ENCODE data around the gene RBP3.

Gene RBP3

DNA sequence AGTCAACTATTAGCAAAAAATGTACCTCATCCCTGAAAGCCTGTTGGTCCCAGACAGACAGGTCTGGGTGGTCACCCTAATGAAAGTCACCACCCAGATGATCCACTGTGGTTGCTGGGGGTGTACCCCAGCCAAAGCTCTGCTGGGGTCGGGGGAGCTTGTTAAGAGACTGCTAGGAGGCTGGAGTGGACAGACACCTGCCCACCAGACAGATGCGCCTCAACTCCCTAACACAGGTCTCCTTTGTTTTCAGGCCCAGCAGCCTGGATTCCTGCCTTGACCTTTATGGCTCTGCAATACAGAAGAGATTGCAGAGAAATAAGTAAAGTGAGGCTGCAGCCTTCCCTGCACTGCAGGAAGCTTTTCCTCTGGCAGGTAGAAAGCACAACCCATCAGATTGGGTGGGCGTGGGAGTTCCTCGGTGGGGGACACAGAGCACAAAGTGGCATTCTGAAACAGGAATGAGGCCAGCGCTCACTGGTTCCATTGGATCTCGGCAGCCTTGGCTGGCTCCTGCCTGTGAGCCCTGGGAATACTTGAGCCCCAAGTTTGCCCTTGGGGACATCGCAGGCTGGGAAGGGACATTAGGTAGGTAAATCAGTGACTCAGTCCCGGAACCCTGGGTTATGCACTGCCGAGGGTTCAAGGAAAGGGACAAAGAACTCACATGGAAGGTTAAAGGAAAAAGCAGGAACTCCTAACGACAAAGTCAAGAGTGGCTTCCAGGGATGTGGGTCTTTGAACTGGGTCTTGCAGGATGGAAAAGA, 53.9 kb downstream of the RBP3 start:
- peak; percentile 11 for DNase-seq

DNA sequence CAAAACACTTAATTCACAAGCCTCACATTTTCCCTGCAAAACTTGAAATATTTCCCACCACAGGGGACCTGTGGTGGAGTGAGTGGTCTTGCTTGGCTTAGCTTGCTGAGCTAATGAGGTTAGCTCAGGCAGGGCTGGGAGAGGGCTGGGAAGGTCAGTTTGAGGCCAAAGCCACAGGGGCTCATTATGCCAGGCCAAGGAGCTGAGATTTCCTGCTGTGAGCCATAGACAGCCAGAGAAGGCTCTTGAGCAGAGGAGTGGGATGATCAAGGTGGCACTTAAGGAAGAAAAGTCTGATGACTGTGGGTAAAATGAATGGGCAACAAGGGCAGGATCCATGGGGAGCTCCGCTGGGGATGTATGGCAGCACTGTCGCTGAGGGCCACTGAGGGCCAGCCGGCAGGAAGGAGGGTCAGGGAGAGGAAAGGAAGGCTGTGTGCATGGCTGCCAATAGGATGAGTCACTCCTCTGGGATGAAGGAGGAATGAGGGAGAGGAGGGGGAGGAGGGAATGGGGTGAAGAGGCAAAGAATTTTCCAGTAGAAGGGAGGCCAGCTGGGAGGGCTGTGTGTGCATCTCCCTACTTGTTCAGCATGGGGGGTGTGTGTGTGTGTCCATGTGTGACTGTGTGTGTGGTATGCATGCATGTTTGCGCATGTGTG, 54.6 kb downstream of the RBP3 start:
- peak; percentile 18 for DNase-seq

DNA sequence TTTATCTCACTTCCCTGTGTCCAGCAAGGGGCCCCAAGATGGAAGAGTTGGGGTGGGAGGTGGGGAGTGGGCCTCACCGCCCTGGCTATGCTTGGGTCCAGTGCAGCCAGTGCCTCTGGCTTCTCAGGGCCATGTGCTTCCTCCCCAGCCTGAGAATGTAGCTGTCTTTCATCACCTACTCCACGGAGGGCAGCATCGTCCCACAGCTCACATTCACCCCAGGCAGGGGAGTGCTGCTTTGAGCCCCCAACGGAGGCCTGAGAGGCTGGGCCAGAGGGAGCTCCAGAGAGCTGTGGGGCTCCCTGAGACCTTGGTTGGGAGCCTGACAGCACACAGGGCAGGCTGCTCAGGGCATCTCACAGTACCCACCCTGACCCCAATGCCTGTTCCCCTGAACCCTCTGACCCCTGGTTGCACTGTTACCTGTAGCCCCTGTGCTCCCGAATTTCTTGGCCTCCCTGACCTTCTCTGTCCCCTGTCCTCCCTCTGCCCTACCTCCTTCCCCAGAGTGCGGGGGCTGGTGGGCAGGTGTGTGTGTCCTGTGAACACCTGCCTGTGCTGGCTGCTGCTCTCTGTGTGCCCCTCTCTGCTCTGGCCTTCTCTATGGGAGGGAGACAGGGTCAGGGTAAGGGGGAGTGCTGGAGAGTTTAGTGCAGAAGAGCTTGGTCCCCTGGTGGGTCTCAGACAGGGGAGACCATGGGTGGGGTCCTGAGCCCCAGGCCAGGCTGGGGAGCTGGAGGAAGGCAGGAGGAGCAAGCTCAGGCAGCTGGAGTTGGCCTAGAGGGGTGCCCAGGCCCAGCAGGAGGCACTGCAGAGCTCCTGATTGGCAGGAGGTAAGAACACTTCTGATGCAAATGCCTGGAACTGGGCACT, 55.5 kb downstream of the RBP3 start:
- no peak for DNase-seq

DNA sequence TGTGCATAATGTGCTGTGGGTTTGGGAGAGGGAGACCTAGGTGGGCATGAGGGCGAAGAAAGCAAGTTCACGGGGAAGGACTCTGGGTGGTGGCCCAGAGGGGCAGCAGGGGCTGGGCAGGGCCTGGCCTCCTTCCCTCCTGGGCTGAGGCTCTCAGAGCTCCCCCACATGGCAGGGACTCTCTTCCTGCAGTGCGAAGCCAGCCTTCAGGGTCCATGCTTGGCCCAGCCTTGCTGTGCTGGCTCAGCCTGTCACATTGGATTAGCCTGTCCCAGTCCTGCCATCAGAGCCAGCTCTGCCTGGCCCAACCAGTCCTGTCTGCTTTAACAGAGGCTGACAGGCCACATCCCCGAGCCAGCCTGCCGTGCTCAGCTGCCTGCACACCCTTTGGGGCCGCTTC, 56.3 kb downstream of the RBP3 start:
- no peak for DNase-seq

DNA sequence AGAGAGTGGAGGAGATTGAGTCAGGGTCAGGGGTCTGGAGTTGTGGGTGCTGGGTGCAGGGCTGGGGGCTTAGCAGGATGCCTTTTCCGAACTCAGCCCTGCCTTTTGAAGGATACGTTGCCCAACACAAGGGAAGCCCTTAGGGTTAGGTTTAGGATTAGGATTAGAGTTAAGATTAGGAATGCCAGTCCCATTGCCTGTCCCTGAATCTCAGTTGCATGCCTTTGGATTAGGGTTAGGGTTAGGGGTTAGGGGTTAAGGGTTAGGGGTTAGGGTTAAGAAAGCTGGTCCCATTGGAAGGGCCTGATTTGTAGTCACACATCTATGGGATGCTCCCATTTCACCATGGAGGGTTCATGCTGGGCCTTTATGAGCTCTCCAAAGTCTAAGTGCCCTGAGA, 56.8 kb downstream of the RBP3 start:
- DNase-seq = no peak

DNA sequence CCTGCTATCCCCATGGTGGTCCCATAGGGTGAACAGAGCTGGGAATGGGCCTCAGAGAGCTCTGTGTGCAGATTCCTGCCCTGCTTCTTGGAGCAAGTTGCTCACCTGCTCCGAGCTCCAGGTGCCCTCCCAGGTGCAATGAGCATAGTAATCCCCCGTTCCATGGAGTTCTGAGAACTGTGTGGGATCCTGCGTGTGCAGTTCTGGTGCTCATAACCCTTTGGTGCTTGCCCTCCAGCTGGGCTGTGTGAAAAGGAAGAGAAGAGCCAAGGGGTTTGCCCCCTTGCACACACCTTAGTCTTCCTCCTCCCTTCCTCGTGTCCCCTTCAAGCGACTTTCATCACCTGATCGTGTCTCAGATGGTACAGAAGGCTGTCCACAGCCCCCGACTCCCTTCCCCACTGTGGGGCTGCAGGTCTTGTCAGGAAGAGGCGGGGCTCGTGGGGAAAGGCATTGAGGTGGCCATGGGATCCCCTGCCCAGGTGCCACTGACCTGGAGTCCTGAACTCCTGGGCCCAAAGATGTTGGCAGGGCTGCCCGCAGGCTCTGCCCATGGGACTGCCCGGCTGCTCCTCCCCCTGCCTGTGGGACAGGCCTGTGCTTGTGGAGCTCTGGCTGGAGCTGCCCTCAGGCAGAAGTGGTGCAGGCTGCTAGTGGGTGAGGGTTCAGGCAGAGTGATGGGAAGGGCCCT, 57.8 kb downstream of the RBP3 start:
- no peak for DNase-seq

DNA sequence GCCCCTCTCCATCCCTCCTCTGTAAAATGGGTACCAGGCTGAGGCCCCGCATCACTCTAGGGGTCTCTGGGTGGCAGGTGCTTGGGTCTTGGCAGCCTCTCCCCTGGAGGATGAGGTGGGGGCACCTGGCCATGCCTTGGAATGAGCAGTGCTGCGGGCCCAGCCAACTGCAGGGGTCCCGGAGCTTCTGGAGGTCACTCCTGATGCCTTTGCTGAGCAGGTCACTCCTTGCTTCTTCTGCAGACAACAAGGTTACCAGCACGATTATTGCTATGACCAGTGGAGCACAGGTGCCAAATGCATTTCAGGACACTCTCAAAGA, 58.3 kb downstream of the RBP3 start:
- DNase-seq = no peak

DNA sequence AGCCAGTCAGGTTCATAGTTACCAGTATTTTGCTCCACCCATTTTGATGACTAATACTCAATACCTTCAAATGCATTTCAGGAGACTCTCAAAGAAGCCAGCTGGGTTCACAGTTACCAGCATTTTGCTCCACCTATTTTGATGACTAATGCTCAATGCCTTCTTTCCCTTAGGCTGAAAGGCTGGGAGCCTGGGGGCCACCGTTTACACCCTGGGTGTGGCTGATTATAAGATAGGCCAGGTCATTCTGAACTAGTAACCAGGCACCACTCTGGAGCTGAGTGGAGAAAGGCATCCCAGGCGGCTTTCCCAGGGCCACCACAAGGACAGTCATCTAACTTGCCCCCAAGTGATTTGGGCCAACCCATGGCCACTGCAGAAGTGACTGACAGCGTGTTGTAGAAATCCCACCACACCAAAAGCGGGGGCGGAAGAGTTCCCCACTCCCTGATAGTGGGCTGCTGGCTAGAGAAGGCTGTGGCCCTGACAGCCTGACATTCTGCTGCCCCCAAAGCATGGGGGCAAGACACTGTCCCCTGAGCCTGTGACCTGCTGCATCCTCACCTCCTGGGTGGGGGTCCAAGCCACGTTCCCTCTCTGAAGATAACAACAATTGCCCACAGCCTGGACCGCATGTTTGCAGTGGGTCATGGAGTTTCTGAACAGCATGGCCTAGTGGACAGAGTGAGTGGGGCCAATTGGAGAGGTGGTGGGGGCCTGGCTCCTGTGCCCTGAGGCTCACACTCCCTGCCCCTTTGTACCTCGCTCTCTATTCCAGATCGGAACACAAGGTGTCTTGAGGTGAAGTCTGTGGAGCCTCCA, 58.9 kb downstream of the RBP3 start:
- DNase-seq = no peak
